Kidney (tissue), 14 donors: Measurements from ENCODE around the gene MINDY1. TPM values are rescaled to one million over a fixed set of nuclear protein-coding genes. Genes with fewer than 3 reads are reported as not detected.

Source experiments
- DNase-seq, 5 donors: peaks; one replicate each; pipeline ENCODE4 v3.0.0-alpha.2; 2013 to 2020
- FAIRE-seq: peaks from 2 replicates; lab custom pipeline; 2012; peaks lifted over from hg19 to GRCh38; lab: Jason Lieb, UNC
- H3K27ac ChIP-seq, 2 donors: one replicate each; pipeline ENCODE4 v1.7.0; 2013; ENCODE audit warnings: low read depth in 2 of 2, low read length in 2 of 2, inconsistent platforms in 1 of 2
- H3K27me3 ChIP-seq: one replicate; pipeline ENCODE4 v1.7.1; 2013; ENCODE audit warnings: low read length, inconsistent platforms; ENCODE audit not compliant: control insufficient read depth, insufficient read depth
- H3K36me3 ChIP-seq, 3 donors: one replicate each; pipeline versions ENCODE4 v1.7.0 to v1.7.1; 2013; ENCODE audit warnings: low read length in 3 of 3, control low read depth in 1 of 3, inconsistent platforms in 1 of 3; ENCODE audit not compliant: insufficient read depth in 3 of 3, control insufficient read depth in 2 of 3
- H3K4me1 ChIP-seq, 3 donors: one replicate each; pipeline versions ENCODE4 v1.7.0 to v1.7.1; 2013; ENCODE audit warnings: low read length in 3 of 3, inconsistent platforms in 1 of 3, low read depth in 1 of 3; ENCODE audit not compliant: control insufficient read depth in 2 of 3, insufficient read depth in 2 of 3
- H3K4me3 ChIP-seq, 3 donors: one replicate each; pipeline versions ENCODE4 v1.7.0 to v1.8.1; 2013; ENCODE audit warnings: low read length in 3 of 3, control low read depth in 1 of 3, inconsistent platforms in 1 of 3
- H3K9ac ChIP-seq, 3 donors: one replicate each; pipeline versions ENCODE4 v1.7.0 to v1.7.1; 2013; ENCODE audit warnings: low read length in 3 of 3, control low read depth in 1 of 3, inconsistent platforms in 1 of 3
- H3K9me3 ChIP-seq, 3 donors: one replicate each; pipeline versions ENCODE4 v1.7.0 to v1.7.1; 2013; ENCODE audit warnings: low read length in 3 of 3, control low read depth in 1 of 3, inconsistent platforms in 1 of 3; ENCODE audit not compliant: control insufficient read depth in 2 of 3, insufficient read depth in 1 of 3
- intact Hi-C: fragments of 100-400 bp; cut with DNase I; formaldehyde crosslinking; loops from one replicate; pipeline ENCODE4 v1.11.1; 2022
- polyA plus RNA-seq: library from polyadenylated mRNA; stranded (reverse); fragments of 350-450 nt; fragmentation: Illumina TruSeq; extraction: RNeasy Lipid Tissue Mini Kit (QIAGEN cat#74804); gene quantifications from one replicate; pipeline ENCODE4 v1.2.3, GENCODE V29; 2014; ENCODE audit warnings: low read depth, low replicate concordance; ENCODE audit not compliant: insufficient read depth
- total RNA-seq: library from RNA; stranded (reverse); fragmentation: NEBNext Ultra II Directional; extraction: Animal tissue kit (Norgen Biotek cat#: 25700); gene quantifications from one replicate; pipeline ENCODE4 v1.2.1, GENCODE V29; 2021
- TF ChIP-seq, protein P1 (sequence below): IDR thresholded peaks from 3 replicates; pipeline ENCODE4 v1.5.1; 2012; ENCODE audit warnings: mild to moderate bottlenecking, moderate library complexity, borderline replicate concordance; ENCODE audit not compliant: insufficient read depth; ENCODE audit errors: extremely low read depth
- donor health status: control.
- donor health status: control.
- donor health status: control.
- donor health status: control.
- donor health status: control.
- donor health status: DM: yes; HTN: yes; CAD: no.
- donor health status: Normal renal cell carcinoma (clear cell type).

MINDY1 gene
- total and polyA plus RNA-seq, 2 donors from 2014 or later, result 33.5 to 35.1 TPM

DNA sequence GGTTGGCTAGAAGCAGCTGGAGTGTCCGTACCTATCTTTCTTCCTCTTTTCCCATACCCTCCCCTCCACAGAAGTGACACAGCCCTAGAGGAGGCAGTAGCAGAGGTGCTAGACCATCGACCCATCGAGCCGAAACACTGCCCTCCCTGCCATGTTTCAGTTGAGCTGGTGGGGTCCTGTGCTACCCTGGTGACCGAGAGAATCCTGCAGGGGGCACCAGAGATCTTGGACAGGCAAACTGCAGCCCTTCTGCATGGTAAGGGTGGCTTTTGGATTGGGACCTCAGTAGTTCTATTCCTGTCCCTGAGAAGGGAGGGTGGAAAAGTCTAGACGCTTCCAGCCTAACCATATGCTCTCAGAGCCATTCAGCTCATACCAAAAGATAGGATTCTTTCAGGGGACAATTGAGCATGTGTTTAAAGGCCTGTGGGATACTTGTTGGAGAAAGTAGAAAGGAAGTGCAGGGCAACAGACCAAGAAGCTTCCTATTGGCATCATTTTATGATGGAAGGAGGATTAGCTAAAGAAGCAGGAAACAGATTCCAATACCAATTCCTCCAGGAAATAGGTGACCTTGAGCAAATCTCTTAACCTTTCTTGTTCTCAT, 17.9 kb upstream of the MINDY1 start:
- H3K9ac ChIP-seq, result no peak overlapping the region
- DNase-seq (peak; percentile 78 to 88 (median 81)), FAIRE-seq (no peak)
- peaks cover 8 to 28% (median 13%) of the 10 kb centered on the region in 3 donors for H3K36me3 ChIP-seq
- peaks cover 0 to 10% (median 0%) of the 10 kb centered on the region in 3 donors for H3K4me1 ChIP-seq
- H3K4me3 ChIP-seq, result no peak overlapping the region
- no peaks in the 10 kb centered on the region for H3K27me3 ChIP-seq
- peak overlapping the region in 1 of 2 donors; percentile 6 for H3K27ac ChIP-seq
- H3K9me3 ChIP-seq, result no peaks in the 10 kb centered on the region
- intact Hi-C loops, result no loop called here
- TF ChIP-seq, protein P1, sequence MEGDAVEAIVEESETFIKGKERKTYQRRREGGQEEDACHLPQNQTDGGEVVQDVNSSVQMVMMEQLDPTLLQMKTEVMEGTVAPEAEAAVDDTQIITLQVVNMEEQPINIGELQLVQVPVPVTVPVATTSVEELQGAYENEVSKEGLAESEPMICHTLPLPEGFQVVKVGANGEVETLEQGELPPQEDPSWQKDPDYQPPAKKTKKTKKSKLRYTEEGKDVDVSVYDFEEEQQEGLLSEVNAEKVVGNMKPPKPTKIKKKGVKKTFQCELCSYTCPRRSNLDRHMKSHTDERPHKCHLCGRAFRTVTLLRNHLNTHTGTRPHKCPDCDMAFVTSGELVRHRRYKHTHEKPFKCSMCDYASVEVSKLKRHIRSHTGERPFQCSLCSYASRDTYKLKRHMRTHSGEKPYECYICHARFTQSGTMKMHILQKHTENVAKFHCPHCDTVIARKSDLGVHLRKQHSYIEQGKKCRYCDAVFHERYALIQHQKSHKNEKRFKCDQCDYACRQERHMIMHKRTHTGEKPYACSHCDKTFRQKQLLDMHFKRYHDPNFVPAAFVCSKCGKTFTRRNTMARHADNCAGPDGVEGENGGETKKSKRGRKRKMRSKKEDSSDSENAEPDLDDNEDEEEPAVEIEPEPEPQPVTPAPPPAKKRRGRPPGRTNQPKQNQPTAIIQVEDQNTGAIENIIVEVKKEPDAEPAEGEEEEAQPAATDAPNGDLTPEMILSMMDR, result peak; percentile 68

GRCh38 chr1:151013518-151013917, 6.8 kb upstream of the MINDY1 start:
- Histone ChIP-seq H3K9ac (peak overlapping the region in 1 of 3 donors; percentile 12), H3K27ac (peak overlapping the region; percentile 47 to 76), H3K4me1 (peaks cover 0 to 14% (median 7%) of the 10 kb centered on the region in 3 donors), H3K27me3 (no peaks in the 10 kb centered on the region), H3K36me3 (peaks cover 0 to 8% (median 5%) of the 10 kb centered on the region in 3 donors), H3K4me3 (peak overlapping the region in 2 of 3 donors; percentile 6 to 9), H3K9me3 (no peaks in the 10 kb centered on the region)
- TF ChIP-seq, protein P1, result no peak
- peak in 4 of 5 donors; percentile 44 to 94 (median 68) for DNase-seq
- FAIRE-seq, result no peak
- intact Hi-C loops, result no loop called here

- Histone ChIP-seq H3K9ac (no peak overlapping the region), H3K4me3 (peak overlapping the region in 2 of 3 donors; percentile 6 to 9), H3K36me3 (peaks cover 0 to 3% (median 0%) of the 10 kb centered on the region in 3 donors), H3K4me1 (peaks cover 2 to 14% (median 8%) of the 10 kb centered on the region in 3 donors), H3K27me3 (no peaks in the 10 kb centered on the region), H3K9me3 (no peaks in the 10 kb centered on the region), H3K27ac (peak overlapping the region; percentile 47 to 76)
- no peak for FAIRE-seq
- TF ChIP-seq, protein P1, result no peak
- intact Hi-C loops, result no loop called here
- peak in 2 of 5 donors; percentile 42 to 62 for DNase-seq
These were observed 6.2 kb upstream of the MINDY1 start for GRCh38 chr1:151012684-151013471.
